Measurements from ENCODE around the gene FMNL3. TPM values are rescaled to one million over a fixed set of nuclear protein-coding genes. Genes with fewer than 3 reads are reported as not detected.

Gene FMNL3
- total and polyA plus RNA-seq, 4 donors: 0.72 to 4.5 (median 2.6) TPM

DNA sequence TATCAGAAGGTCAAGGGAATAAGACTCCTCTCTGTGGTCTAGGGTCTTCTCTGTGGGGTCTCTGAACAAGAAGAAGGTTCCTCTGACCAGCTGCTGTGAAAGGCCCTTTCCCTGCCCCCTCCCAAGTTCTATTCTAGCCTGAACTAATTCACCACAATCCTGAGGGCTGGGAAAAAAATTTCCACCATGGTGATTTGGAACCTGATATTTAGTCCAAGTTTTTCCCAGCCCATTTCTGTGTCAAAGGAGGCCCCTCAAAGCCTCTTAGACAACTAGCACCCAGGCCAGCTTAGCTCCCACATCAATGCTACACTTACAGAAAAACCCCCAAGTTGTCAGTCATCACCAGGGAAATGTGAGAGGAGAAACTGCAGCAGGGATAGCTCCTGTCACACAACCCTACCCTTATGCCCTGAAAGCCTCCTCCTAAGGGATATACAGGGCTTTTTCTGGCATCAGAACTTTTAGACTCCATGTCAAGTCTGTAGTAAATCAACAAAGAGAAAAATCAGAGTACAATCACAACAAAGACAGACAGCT lies 4.5 kb downstream of the FMNL3 start:
- peaks cover 1 to 11% (median 5%) of the 10 kb centered on the region in 4 donors for H3K4me1 ChIP-seq (ENCODE audit: control insufficient read depth in 4 of 4, insufficient read depth in 4 of 4, low read length in 3 of 4)
- H3K36me3 ChIP-seq (ENCODE audit: control insufficient read depth in 4 of 4, insufficient read depth in 3 of 4, low read depth in 1 of 4, low read length in 3 of 4): no peaks in the 10 kb centered on the region
- H3K27me3 ChIP-seq (ENCODE audit: control insufficient read depth in 4 of 4, insufficient read depth in 4 of 4, low read length in 3 of 4): no peaks in the 10 kb centered on the region
- no peak overlapping the region for H3K4me3 ChIP-seq (ENCODE audit: low read depth in 1 of 3, low read length in 3 of 3)
- no peak for DNase-seq (ENCODE audit: low spot score)
- H3K9me3 ChIP-seq (ENCODE audit: control insufficient read depth in 4 of 4, low read length in 3 of 4): no peaks in the 10 kb centered on the region
- TF ChIP-seq GABPA (IDR thresholded peaks at IDR 0.05 in 1 of 2, conservative IDR thresholded peaks at IDR 0.05 in 1 of 2) (no peak), FOXA1 (IDR thresholded peaks at IDR 0.05) (no peak), RAD21 (IDR thresholded peaks at IDR 0.05) (no peak), FOXA2 (IDR thresholded peaks at IDR 0.05) (no peak), HNF4G (IDR thresholded peaks at IDR 0.05) (no peak)
- no peak overlapping the region for H3K27ac ChIP-seq (ENCODE audit: low read depth in 1 of 2, low read length in 2 of 2)
- no peak overlapping the region for H3K9ac ChIP-seq (ENCODE audit: low read depth in 1 of 2, low read length in 2 of 2)

DNA sequence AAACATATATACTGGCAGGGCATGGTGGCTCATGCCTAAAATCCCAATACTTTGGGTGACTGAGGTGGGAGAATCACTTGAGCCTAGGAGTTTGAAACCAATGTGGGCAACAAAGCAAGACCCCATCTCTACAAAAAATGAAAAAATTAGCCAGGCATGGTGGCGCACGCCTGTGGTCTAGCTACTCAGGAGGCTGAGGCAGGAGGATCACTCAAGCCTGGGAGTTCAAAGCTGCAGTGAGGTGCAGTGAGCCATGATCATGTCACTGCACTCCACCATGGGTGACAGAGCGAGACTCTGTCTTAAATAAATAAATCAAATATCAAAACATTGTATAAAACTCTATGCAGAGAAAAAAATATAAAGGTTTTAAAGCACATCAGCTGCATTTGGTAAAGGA lies 5.2 kb downstream of the FMNL3 start:
- Histone ChIP-seq H3K9ac (ENCODE audit: low read depth in 1 of 2, low read length in 2 of 2) (no peak overlapping the region), H3K4me3 (ENCODE audit: low read depth in 1 of 3, low read length in 3 of 3) (no peak overlapping the region), H3K4me1 (ENCODE audit: control insufficient read depth in 4 of 4, insufficient read depth in 4 of 4, low read length in 3 of 4) (peaks cover 0 to 10% (median 4%) of the 10 kb centered on the region in 4 donors), H3K9me3 (ENCODE audit: control insufficient read depth in 4 of 4, low read length in 3 of 4) (no peaks in the 10 kb centered on the region), H3K27me3 (ENCODE audit: control insufficient read depth in 4 of 4, insufficient read depth in 4 of 4, low read length in 3 of 4) (no peaks in the 10 kb centered on the region), H3K36me3 (ENCODE audit: control insufficient read depth in 4 of 4, insufficient read depth in 3 of 4, low read depth in 1 of 4, low read length in 3 of 4) (no peaks in the 10 kb centered on the region), H3K27ac (ENCODE audit: low read depth in 1 of 2, low read length in 2 of 2) (no peak overlapping the region)
- TF ChIP-seq, protein P1, sequence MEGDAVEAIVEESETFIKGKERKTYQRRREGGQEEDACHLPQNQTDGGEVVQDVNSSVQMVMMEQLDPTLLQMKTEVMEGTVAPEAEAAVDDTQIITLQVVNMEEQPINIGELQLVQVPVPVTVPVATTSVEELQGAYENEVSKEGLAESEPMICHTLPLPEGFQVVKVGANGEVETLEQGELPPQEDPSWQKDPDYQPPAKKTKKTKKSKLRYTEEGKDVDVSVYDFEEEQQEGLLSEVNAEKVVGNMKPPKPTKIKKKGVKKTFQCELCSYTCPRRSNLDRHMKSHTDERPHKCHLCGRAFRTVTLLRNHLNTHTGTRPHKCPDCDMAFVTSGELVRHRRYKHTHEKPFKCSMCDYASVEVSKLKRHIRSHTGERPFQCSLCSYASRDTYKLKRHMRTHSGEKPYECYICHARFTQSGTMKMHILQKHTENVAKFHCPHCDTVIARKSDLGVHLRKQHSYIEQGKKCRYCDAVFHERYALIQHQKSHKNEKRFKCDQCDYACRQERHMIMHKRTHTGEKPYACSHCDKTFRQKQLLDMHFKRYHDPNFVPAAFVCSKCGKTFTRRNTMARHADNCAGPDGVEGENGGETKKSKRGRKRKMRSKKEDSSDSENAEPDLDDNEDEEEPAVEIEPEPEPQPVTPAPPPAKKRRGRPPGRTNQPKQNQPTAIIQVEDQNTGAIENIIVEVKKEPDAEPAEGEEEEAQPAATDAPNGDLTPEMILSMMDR (IDR thresholded peaks at IDR 0.05; ENCODE audit: low read depth, low read length, missing input control): no peak
- TF ChIP-seq TAF1 (conservative IDR thresholded peaks at IDR 0.05): no peak
- TF ChIP-seq YY1 (IDR thresholded peaks at IDR 0.05): no peak
- TF ChIP-seq, protein P2, sequence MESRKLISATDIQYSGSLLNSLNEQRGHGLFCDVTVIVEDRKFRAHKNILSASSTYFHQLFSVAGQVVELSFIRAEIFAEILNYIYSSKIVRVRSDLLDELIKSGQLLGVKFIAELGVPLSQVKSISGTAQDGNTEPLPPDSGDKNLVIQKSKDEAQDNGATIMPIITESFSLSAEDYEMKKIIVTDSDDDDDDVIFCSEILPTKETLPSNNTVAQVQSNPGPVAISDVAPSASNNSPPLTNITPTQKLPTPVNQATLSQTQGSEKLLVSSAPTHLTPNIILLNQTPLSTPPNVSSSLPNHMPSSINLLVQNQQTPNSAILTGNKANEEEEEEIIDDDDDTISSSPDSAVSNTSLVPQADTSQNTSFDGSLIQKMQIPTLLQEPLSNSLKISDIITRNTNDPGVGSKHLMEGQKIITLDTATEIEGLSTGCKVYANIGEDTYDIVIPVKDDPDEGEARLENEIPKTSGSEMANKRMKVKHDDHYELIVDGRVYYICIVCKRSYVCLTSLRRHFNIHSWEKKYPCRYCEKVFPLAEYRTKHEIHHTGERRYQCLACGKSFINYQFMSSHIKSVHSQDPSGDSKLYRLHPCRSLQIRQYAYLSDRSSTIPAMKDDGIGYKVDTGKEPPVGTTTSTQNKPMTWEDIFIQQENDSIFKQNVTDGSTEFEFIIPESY (IDR thresholded peaks at IDR 0.05): no peak
- no peak for TF ChIP-seq FOXA2 (IDR thresholded peaks at IDR 0.05)
- TF ChIP-seq NR2F2 (IDR thresholded peaks at IDR 0.05): no peak
- TF ChIP-seq EGR1 (IDR thresholded peaks at IDR 0.05; ENCODE audit: low read depth in 2 of 2): no peak
- TF ChIP-seq HNF4G (IDR thresholded peaks at IDR 0.05): no peak
- TF ChIP-seq HNF4A (conservative IDR thresholded peaks at IDR 0.05): no peak
- TF ChIP-seq, protein P3, sequence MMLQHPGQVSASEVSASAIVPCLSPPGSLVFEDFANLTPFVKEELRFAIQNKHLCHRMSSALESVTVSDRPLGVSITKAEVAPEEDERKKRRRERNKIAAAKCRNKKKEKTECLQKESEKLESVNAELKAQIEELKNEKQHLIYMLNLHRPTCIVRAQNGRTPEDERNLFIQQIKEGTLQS (IDR thresholded peaks at IDR 0.05): no peak
- no peak for TF ChIP-seq RXRA (IDR thresholded peaks at IDR 0.05)
- no peak for TF ChIP-seq JUND (IDR thresholded peaks at IDR 0.05)
- no peak for TF ChIP-seq RAD21 (IDR thresholded peaks at IDR 0.05)
- TF ChIP-seq REST (IDR thresholded peaks at IDR 0.05): no peak
- TF ChIP-seq SP1 (IDR thresholded peaks at IDR 0.05): no peak
- 98% methylated on average over 3 of the region's 3 CpGs for WGBS
- no peak for DNase-seq (ENCODE audit: low spot score)

All from liver (tissue), 9 donors.